Peyer's patch (tissue), 4 donors: ENCODE results near the gene OXA1L. TPM values are rescaled to one million over a fixed set of nuclear protein-coding genes. Genes with fewer than 3 reads are reported as not detected.

ENCODE experiments used
- DNase-seq, 3 donors: peaks; one replicate each; pipeline ENCODE4 v3.0.0-alpha.2; 2017 to 2019
- H3K27ac ChIP-seq, 4 donors: fragments of 200-600 bp; sonication (generic); one replicate each; pipeline ENCODE4 v1.5.1; 2016 to 2019
- H3K27me3 ChIP-seq, 2 donors: fragments of 200-600 bp; sonication (generic); one replicate each; pipeline ENCODE4 v1.5.1; 2019
- H3K36me3 ChIP-seq, 3 donors: fragments of 200-600 bp; sonication (generic); one replicate each; pipeline ENCODE4 v1.5.1; 2016 to 2019
- H3K4me1 ChIP-seq, 4 donors: fragments of 200-600 bp; sonication (generic); one replicate each; pipeline ENCODE4 v1.5.1; 2016 to 2019
- H3K4me3 ChIP-seq, 4 donors: fragments of 200-600 bp; sonication (generic); 1 replicate in 3 of 4; 2 replicates in 1 of 4; pipeline ENCODE4 v1.5.1; 2016 to 2019; ENCODE audit warnings: mild to moderate bottlenecking in 1 of 4
- H3K9me3 ChIP-seq, 4 donors: fragments of 200-600 bp; sonication (generic); one replicate each; pipeline ENCODE4 v1.5.1; 2016 to 2019; ENCODE audit warnings: mild to moderate bottlenecking in 1 of 4
- POLR2A ChIP-seq, 2 donors: fragments of 450-650 bp; IDR thresholded peaks; one replicate each; pipeline ENCODE4 v1.5.1; 2017; ENCODE audit warnings: antibody characterized with exemption in 2 of 2, mild to moderate bottlenecking in 2 of 2, moderate library complexity in 2 of 2
- total RNA-seq, 4 donors: library from RNA; depleted of rRNA; stranded (reverse); fragments of >200 nt; gene quantifications; one replicate each; pipeline ENCODE4 v1.1.0, GENCODE V29; 2016
- TF ChIP-seq, protein P1 (sequence below), 6 experiments: fragments of 450-650 bp in 4 of 6; fragments of 200-600 bp in 2 of 6; sonication (generic) in 1 of 6; IDR thresholded peaks; one replicate each; pipeline ENCODE4 v1.5.1; 2017 to 2019; ENCODE audit warnings: antibody characterized with exemption in 6 of 6, mild to moderate bottlenecking in 3 of 6, moderate library complexity in 1 of 6

OXA1L gene
- total RNA-seq, 4 donors from 2014 or later, result 73.6 to 115 (median 90.4) TPM

- H3K27me3 ChIP-seq, result no peaks in the 10 kb centered on the region
- TF ChIP-seq, protein P1, sequence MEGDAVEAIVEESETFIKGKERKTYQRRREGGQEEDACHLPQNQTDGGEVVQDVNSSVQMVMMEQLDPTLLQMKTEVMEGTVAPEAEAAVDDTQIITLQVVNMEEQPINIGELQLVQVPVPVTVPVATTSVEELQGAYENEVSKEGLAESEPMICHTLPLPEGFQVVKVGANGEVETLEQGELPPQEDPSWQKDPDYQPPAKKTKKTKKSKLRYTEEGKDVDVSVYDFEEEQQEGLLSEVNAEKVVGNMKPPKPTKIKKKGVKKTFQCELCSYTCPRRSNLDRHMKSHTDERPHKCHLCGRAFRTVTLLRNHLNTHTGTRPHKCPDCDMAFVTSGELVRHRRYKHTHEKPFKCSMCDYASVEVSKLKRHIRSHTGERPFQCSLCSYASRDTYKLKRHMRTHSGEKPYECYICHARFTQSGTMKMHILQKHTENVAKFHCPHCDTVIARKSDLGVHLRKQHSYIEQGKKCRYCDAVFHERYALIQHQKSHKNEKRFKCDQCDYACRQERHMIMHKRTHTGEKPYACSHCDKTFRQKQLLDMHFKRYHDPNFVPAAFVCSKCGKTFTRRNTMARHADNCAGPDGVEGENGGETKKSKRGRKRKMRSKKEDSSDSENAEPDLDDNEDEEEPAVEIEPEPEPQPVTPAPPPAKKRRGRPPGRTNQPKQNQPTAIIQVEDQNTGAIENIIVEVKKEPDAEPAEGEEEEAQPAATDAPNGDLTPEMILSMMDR (IDR thresholded peaks at IDR 0.05), result no peak
- no peak for DNase-seq
- H3K4me3 ChIP-seq, result no peak overlapping the region
- H3K4me1 ChIP-seq, result peaks cover 0 to 5% (median 0%) of the 10 kb centered on the region in 4 donors
- H3K36me3 ChIP-seq, result no peaks in the 10 kb centered on the region
- peaks cover 0 to 5% (median 0%) of the 10 kb centered on the region in 4 donors for H3K9me3 ChIP-seq
- no peak overlapping the region for H3K27ac ChIP-seq
Observed at GRCh38 chr14:22761734-22762133, 4.8 kb upstream of the OXA1L start.

DNA sequence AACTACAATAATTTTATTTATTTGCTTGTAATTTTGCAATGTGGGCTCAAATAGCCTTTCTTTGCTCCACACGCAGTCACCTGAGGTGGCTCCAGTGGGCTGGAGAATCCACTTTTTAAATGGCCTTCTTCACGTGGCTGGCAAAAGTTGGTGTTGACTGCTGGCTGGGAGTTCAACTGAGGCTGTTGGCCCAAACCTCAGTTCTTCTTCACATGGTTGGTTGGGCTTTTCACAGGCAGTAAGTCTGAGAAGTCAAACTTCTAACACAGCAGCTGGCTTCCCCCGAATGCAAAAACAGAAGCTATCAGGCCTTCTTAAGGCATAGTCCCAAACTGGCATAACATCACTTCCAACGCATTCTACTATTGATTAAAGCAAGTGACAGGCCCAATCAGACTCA, 2.1 kb upstream of the OXA1L start:
- Histone ChIP-seq H3K4me1 (peaks cover 0 to 22% (median 5%) of the 10 kb centered on the region in 4 donors), H3K36me3 (peaks cover 0 to 6% (median 0%) of the 10 kb centered on the region in 3 donors), H3K9me3 (peaks cover 0 to 5% (median 0%) of the 10 kb centered on the region in 4 donors), H3K27ac (no peak overlapping the region), H3K27me3 (no peaks in the 10 kb centered on the region), H3K4me3 (no peak overlapping the region)
- TF ChIP-seq POLR2A (IDR thresholded peaks at IDR 0.05), result no peak
- TF ChIP-seq, protein P1 (IDR thresholded peaks at IDR 0.05), result no peak
- no peak for DNase-seq

DNA sequence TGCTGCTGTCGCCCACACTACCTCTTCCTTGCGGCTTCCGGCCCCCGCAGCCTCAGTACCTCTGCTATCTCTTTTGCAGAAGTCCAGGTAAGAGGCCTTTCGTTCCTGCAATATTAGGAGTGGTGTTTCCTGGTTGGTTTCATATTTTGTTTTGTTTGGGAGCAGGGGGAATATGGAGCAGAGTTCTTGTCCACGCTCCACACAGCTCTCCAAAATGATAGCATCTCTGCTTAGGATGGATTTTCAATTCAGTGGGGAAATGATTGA, 768 bp downstream of the OXA1L start:
- Histone ChIP-seq H3K27ac (peak overlapping the region; percentile 61 to 90 (median 82)), H3K27me3 (no peaks in the 10 kb centered on the region), H3K4me3 (peak overlapping the region; percentile 69 to 97 (median 88)), H3K4me1 (peaks cover 0 to 22% (median 5%) of the 10 kb centered on the region in 4 donors), H3K36me3 (peaks cover 0 to 32% (median 0%) of the 10 kb centered on the region in 3 donors), H3K9me3 (peaks cover 0 to 3% (median 0%) of the 10 kb centered on the region in 4 donors)
- peak in 1 of 3 donors; percentile 33 for DNase-seq
- no peak for TF ChIP-seq POLR2A (IDR thresholded peaks at IDR 0.05)
- TF ChIP-seq, protein P1 (IDR thresholded peaks at IDR 0.05), result no peak

GRCh38 chr14:22768947-22769346, 2.5 kb downstream of the OXA1L start:
- peaks cover 0 to 49% (median 0%) of the 10 kb centered on the region in 3 donors for H3K36me3 ChIP-seq
- H3K4me3 ChIP-seq, result no peak overlapping the region
- no peaks in the 10 kb centered on the region for H3K27me3 ChIP-seq
- TF ChIP-seq, protein P1 (IDR thresholded peaks at IDR 0.05), result no peak
- TF ChIP-seq POLR2A (IDR thresholded peaks at IDR 0.05), result no peak
- H3K9me3 ChIP-seq, result no peaks in the 10 kb centered on the region
- no peak overlapping the region for H3K27ac ChIP-seq
- H3K4me1 ChIP-seq, result peaks cover 0 to 22% (median 5%) of the 10 kb centered on the region in 4 donors
- DNase-seq, result no peak

- Histone ChIP-seq H3K27ac (no peak overlapping the region), H3K36me3 (peaks cover 0 to 53% (median 0%) of the 10 kb centered on the region in 3 donors), H3K9me3 (no peaks in the 10 kb centered on the region), H3K27me3 (no peaks in the 10 kb centered on the region), H3K4me1 (peaks cover 0 to 22% (median 5%) of the 10 kb centered on the region in 4 donors), H3K4me3 (no peak overlapping the region)
- no peak for DNase-seq
- TF ChIP-seq, protein P1 (IDR thresholded peaks at IDR 0.05), result no peak
- TF ChIP-seq POLR2A (IDR thresholded peaks at IDR 0.05), result no peak
Observed at GRCh38 chr14:22769369-22769768, 2.9 kb downstream of the OXA1L start.
